ENCODE data around the gene SLBP.

SLBP gene

DNA sequence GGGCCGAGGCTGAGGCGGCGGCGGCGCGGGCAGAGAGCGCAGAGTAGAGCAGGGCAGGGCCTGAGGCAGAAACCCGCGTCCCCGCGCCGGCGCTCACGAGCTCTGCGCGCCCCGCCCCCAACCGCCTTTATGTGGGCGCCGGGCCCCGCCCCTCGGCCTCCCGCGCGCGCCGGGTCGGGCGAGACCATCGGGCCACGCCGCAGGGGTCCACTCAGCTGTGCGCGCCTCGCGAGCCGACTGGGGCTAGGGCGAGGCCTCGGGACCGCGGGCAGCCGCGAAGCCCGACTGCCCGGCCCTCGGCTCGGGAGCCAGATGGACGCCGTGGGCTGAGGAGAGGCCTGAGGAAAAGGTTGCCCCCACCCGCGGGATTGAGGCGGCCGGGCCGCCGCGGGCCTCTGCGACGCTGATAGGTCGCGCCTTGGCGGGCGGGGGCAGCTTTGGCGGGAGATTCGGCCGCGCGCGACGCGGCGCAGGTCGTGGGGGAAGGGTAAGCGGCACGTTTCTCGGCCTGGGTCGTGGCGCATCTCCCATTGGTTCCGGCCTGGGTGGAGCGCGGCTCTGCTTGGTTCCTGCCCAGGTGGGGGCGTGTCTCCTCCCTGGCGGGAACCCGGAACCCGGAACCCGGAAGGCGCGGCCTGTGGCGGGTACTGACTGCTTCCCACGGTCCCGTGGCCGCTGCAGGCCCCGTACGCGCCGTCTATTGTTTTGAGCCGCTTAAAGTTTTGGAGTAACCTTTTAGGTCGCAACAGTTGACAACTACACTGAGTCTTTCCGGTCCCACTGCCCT is at the start of gene SLBP:
SLBP (minus strand) TSS at position 104 of the 787 bp plus-strand sequence. CDS start 131 bp downstream, outside the sequence.
- DNase-seq (ENCODE audit: low read depth in 1 of 2, low spot score in 1 of 2) = peak; percentile 96 to 99

DNA sequence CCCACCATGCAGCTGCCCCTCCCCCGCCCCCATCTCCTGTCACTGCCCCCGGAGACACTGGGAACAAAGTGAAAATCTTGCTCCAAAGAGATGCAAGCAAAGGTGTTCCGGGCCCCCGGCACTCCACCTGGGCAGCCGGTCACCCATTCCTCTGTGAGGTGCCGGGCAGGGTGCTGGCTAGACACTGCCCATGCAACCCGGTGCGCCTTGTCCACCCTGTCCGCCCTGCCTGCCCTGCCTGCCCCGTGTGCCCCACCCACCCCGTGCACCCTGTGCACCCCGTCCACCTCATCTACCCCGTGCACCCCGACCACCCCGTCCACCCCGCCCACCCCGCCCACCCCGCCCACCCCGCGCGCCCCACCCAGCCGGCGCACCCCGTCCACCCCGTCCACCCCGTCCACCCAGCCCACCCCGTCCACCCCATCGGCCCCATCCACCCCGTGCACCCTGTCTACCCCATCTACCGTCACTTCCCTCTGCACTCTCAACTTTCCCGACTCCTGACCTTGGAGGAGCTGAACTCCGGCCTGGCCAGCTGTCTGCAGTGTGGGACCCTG is 49.1 kb upstream of the SLBP start:
- DNase-seq (ENCODE audit: low read depth in 1 of 2, low spot score in 1 of 2) = no peak

DNA sequence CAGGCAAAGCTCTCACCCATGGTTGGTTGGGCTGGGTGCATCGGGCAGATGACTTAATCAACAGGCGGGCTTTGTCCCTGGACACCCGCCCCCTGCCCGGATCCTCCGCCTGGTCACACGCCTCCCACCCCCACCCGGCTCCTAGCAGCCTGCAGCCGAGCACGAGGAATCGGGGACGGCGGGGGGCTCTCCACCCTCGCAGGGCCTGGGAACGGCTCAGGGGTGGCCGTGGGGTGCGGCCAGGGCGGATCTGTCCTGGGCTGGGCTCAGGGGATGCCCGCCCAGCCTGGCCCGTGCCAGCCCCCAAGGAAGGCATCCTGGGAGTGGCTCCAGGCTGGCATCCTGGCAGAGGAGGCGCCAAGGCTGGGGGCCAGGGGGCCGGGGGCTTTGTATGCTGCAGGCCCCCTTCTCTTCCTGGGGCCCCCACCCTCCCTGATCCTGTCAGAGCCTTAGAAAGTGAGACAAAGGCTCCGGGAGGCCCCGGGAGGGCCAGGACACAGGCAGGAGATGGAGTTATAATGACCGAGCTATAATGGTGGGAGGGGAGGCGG is 48.5 kb upstream of the SLBP start:
- DNase-seq (ENCODE audit: low read depth in 1 of 2, low spot score in 1 of 2) = no peak

DNA sequence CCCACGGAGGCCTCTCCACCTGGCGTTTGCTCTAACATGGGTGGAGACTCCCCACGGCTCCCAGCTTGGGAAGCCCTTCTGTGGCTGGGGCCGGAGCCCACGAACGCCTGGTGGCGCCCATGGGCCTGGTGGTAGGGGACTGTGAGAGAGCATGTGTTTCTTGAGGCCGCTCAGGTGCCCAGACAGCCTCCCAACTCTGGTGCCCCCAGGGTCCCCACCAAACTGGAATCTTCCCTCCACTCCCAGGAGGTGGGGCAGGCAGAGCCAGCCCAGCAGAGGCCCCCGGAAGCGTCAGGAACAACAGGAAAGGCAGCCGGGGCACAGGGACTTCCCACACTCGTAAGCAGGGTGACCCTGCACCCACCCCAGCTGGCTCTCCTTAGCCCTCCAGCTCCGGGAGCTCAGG is 47.7 kb upstream of the SLBP start:
- no peak for DNase-seq (ENCODE audit: low read depth in 1 of 2, low spot score in 1 of 2)

DNA sequence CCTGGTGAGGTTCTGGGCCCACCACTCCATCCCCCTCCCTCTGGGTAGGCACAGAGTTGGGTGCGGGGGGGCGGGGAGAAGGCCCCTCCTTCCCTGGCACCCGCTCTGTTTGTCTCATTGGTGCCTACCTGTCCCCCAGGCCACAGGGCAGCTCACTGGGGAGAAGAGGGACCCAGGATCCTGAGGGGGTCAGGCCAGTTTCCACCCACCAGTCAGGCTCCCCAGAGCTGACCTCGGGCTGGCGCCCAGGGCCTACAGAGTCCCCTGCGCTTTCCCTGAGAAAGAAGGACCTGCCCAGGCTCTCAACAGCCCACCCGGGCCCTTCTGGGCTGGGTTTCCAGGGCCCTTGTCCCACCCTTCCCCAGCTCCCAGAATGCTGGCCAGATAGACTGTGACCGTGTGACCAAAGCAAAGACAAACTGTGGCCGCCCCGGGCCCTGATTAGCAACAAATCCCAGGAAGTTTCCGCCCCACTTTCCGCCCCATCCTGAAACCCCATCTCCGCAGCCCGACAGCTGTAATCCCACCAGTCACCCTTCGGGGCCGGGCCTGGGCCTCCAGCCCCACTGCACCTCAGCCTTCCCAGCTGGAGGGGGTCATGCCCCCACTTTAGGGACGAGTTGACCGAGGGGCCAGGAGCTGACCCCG is 47.2 kb upstream of the SLBP start:
- no peak for DNase-seq (ENCODE audit: low read depth in 1 of 2, low spot score in 1 of 2)

DNA sequence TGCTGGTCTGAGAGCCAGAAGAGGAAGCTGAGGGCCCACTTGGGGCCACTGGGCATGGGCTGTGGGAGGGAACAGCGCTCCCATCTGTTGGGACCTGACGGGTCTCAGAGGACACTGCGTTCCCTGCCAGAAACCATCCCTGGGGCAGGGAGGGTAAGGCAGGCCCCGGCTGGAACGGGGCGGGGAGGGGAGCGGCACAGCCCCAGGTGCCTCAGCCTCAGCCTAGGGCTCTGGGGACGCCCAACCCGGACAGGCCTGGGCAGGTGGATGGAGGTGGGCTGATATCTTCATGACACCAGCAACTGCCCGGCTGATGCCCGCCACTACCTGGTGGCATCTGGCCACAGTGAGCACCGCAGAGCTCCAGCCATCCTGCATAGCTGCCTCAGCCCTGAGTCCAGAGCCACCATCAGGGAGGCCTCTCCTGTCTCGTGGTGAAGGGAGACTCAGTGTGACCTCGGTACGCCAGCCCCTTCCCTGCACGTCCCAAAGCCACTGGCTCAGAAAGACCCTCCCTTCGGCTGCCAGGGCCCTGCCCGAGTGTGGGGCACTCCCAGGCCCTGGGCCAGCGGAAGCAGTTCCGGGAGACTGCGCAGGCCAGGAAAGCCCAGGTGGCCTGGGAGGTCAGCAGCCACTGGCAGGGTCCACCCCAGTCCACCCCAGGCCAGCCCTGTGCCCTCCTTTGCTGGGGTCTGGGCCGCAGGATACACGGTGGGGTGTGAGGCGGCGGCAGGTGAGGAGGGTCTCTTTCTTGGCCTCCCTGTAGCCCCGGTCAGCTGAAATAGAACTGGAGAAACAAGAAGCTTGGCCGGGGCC is 46.4 kb upstream of the SLBP start:
- DNase-seq (ENCODE audit: low read depth in 1 of 2, low spot score in 1 of 2) = no peak

DNA sequence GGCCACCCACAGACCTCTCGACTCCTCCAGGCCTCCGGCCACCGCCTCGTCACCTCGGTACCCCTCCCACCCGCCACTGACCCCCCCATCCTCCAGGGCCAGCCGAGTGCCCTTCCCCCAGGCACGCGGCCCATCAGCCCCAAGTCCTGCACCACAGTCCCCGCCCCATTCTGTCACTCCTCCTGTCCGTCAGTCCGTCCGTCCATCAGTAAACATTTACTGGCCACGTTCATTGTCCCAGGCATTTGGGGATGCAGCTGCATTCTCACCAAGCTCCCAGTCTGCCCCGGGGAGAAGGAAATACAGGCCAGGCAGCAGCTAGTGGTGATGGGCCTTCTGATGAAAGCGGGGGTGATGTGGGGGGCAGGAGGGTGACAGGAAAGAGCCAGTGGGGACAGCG is 45.7 kb upstream of the SLBP start:
- no peak for DNase-seq (ENCODE audit: low read depth in 1 of 2, low spot score in 1 of 2)

DNA sequence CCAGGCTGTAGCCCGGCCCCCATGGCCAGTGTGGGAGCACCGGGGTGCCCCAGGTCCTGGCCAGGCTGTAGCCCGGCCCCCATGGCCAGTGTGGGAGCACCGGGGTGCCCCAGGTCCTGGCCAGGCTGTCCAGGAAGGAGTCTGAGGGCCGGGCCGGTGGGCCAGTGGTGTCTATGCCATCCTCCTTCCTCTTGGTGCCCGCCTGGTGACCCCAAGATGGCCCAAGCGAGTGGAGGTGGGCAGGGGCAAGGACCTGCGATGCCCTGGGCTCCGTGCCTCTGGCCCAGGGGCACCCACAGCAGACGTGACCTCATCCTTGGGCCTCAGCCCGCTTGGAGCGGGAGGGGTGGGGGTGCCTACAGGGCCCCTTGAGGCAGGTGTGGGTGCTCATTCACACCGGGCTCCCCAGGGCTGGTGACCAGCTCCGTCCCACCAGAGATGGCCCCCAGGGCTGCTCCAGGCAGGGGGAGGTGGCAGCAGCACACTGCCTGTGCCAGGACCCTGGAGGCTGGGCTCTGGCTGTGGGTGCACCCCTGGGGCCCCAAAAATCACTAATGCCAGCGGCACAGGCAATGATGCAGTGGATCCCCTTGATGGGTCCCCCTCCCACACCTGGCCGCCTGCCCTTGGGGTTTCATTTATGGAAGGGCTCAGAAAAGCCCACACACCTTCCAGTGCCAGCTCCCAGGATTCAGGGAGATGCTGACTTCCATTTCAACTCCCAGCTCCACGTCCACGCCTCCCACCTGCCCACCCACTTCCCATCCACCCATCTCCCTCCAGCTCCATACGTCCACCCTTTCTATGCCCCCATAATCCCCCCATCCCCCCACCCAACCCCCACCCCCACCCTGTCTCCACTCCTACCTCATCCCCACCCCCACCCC is 45.0 kb upstream of the SLBP start:
- DNase-seq (ENCODE audit: low read depth in 1 of 2, low spot score in 1 of 2) = no peak

DNA sequence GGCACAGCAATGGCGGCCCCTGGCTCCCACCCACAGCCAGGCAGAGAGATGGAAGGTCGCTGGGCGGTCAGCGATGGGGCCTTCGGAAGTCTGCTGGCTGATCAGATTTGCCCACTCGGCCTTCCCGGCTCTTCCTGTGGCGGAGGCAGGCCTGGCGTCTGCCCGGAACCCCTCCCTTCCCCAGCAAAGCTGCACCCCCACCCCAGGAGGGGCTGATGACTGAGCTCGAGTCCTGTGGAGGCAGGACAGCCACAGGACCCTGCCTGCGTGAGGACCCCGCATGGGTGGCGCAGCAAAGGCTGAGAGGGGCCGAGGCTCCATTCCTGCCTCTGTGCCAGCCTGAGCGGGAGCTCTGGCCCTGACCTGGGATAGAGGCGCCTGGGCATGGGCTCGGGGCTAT is 44.0 kb upstream of the SLBP start:
- no peak for DNase-seq (ENCODE audit: low read depth in 1 of 2, low spot score in 1 of 2)

DNA sequence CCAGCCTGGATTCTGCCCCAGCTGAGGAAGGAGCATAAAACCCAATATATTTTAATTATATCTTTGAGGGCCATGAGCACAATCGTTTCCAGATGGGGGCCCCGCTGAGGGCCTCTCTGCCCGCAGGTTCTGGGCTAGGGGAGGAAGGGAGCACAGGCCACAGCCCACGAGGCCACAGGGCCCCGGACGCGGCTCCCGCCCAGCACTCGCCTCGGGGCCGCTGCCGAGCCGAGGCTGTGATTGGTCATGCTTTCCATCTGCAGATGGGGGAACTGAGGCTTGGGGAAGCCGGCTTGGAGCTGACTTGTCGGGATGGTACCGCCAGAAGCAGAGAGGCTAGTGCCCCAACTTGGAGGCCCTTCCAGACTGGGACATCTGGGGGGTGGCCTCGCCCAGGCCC is 43.2 kb upstream of the SLBP start:
- no peak for DNase-seq (ENCODE audit: low read depth in 1 of 2, low spot score in 1 of 2)

DNA sequence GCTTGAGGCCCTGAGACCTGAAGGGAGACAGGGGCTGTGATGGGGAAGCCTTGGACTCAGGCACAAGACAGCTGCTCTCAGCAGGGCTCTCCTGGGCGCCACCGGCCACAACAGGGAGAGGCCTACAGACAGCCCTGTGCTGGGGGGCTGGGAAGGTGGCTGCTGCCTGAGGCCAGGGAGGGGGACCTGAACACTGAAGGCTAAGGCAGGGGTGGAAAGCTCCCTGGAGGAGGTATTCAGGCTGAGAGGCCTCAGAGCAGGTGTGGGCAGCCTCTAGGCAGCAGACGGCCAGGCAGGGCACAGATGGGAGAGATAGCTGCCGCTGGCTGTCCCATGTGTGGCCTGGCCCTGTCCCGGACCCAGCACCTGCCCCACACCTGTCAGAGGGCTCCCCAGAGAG is 42.2 kb upstream of the SLBP start:
- no peak for DNase-seq (ENCODE audit: low read depth in 1 of 2, low spot score in 1 of 2)

DNA sequence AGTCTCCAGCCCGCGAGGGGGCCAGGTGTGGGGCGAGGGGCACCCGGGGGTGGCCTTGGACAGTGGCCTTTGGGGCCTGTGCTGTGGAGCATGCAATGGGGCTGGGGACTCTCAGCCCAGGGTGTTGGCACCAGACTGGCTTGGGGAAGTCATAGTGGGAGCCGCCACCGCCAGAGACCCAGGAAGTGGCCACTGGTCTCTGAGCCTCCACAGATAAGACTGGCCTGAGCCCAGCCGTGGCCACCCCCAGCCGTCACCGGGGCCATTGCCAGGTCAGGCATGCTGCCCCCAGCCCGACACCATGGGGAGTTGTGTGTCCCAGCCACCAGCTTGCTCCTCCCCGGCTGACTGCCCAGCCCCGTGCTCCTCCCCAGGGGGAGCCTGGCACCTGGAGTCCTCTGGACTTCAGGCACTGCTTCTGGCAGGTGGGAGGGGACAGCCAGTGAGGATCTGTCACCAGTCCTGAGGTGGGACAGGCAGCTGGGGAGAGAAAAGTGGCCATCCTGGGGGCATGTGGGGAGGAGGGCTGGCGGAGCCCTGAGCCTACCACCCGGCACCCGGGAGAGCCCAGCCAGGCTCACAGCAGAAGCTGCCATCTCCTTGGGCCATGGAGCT is 41.7 kb upstream of the SLBP start:
- no peak for DNase-seq (ENCODE audit: low read depth in 1 of 2, low spot score in 1 of 2)

DNA sequence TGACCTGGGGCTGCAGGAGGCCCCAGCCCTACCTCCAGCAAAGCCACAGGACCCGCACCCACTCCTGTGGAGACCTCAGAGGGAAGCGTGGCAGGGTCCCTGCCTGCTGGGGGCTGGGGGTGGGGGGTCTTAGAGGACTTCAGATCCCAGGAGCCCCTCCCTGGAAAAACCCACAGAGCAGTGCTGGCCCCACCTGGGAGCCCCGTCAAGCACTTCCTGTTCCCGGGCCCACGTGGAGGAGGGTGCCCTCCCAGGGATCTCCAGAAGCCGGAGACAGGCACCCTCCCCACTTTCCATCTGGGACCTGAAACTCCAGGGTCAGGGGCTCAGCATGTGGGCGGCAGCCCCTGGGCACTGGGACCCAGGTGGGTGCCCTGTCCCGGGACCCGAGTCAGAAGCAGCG is 41.2 kb upstream of the SLBP start:
- no peak for DNase-seq (ENCODE audit: low read depth in 1 of 2, low spot score in 1 of 2)

DNA sequence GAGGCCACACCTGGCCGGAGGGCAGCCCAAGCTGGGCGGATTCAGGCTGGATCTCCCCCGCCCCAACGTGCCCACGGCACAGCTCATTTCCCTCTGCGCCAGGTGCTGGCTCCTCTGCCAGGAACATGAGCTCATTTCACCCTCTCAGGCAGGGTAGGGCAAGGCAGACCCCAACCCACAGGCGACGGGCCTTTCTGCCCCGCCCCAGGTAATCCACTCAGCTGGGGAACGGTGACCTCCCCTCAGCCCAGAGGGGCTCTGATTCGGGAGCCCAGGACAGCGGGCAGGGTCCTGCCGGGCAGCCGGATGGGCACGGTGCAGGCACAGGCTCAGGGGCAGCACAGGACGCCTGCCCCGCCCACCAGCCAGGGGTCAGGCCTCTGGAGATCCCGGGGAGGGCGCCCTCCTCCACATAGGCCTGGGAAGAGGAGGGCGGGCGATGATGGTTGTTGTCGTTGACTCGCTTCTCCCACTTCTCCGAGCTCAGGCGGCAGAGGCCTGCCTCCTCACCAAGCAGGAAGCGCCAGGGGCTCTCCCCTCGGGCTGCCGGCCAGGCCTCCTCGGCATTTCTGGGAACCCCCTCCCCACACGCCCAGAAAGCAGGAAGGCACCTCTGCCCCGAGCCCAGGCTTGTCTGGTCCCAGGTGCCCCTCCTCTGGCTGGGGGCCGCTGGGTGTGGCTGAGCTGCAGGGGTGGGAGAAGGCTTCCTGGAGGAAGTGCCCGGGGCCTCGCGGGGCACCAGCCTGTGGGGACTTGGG is 40.3 kb upstream of the SLBP start:
- DNase-seq (ENCODE audit: low read depth in 1 of 2, low spot score in 1 of 2) = no peak

DNA sequence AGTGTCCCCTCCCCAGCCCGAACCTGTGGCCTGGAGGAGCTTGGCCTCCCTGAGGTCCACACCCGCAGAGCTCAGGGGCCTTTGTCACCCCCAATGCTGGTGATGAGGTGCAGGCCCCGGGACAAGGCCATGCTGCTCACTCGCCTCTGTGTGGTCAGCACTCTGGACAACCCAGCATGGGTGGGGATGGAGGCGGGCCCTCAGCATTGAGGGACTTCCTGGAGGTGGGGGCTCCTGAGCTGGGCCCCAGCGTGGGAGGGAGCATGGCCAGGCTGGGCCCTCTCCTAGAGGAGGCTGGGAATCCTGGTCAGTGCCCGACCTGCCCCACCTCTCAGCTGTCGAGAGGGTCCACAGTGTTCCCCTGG is 39.8 kb upstream of the SLBP start:
- DNase-seq (ENCODE audit: low read depth in 1 of 2, low spot score in 1 of 2) = no peak

DNA sequence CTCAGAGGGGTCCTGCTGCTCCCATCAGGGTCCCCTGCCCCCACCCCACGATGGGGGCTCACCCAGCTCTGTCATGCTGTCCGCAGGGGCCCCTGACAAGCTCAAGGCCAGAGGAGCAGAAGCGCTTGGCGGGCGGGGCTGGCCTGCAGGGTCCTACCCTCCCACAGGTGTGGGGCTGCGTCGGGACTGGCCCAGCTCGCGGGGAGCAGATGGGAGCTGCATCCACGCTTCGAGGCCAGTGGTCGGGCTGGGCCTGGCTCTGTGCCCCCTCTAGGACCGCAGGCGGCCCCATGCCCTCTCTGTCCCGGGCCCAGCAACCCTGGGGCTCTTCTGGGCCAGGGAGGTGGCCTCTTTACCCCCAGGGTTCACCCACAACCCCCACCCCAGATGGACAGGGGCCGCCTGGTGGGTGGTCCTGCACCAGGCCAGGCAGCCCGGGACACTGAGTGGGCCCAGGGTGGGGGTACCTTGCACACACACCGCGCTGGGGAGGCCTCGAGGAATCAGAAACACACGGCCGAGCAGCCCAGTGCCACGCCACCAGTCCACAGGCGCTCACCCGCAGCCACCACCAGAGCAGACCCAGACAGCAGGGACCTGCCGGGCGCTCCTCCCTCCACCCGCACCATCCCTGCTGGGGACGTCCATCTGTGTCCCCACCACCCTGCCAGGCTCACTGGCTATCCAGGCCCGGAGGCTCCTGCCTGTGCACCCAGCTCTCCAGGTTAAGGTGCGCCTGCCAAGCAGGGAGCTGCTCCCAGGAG is 39.2 kb upstream of the SLBP start:
- no peak for DNase-seq (ENCODE audit: low read depth in 1 of 2, low spot score in 1 of 2)

DNA sequence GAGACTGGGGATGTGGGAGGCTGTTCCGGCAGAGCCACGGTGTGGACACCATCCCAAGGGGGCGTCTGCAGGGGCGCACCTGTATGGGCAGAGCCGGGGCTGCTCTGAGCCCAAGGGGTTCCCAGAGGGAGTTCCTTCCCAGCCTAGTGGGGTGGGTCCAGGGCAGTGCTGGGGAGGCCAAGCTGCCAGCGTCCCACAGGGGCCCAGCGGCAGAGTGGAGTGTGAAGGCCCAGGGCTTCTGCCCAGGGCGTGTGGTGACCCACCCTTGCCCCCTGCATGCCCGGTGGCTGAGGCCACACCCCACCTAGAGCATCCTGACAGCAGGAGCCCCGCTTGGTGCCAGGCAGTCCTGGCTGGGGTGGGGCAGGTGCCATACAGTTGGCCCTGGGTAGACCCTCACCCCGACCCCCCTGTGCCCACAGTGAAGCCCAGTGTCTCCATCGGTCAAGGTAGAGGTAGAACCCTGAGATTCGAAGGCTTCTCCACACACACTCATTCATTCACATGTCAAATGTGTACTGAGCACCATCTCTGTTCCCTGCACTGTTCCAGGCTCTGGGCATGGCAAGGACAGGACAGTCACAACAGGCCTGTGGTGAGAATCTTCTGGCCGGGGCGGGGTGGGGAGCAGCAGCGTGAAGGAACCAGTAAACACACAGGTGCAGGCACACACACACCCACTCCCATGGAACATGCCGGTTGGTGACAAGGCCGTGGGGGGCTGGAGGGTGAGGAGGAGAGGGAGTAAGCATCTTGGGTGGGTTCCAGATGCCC is 38.4 kb upstream of the SLBP start:
- no peak for DNase-seq (ENCODE audit: low read depth in 1 of 2, low spot score in 1 of 2)

DNA sequence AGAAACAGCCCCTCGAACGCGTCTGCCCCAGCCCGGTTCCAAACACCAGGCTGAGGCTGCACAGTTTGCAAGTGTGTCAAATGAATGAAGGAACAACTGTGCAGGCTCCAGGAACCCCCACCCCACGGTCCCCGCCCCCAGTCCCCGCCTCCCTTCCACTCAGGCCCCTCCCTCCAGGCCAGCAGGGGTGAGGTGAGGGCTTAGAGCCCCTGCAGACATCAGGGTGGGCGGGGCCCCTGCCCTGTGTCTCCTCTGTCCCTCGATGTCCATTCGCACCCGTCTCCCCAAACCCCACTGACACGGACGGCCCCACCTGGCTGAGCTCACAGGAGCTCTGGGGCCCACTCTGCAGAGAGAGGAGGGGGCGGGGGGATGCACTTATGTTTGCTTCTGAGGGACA is 37.7 kb upstream of the SLBP start:
- no peak for DNase-seq (ENCODE audit: low read depth in 1 of 2, low spot score in 1 of 2)

All from activated CD4-positive, alpha-beta T cell treated with anti-CD3 and anti-CD28 coated beads, Interleukin-2, amount 50 U/mL, for 24 hours (primary cell).